ENCODE results near the gene GCGR.

Gene GCGR

DNA sequence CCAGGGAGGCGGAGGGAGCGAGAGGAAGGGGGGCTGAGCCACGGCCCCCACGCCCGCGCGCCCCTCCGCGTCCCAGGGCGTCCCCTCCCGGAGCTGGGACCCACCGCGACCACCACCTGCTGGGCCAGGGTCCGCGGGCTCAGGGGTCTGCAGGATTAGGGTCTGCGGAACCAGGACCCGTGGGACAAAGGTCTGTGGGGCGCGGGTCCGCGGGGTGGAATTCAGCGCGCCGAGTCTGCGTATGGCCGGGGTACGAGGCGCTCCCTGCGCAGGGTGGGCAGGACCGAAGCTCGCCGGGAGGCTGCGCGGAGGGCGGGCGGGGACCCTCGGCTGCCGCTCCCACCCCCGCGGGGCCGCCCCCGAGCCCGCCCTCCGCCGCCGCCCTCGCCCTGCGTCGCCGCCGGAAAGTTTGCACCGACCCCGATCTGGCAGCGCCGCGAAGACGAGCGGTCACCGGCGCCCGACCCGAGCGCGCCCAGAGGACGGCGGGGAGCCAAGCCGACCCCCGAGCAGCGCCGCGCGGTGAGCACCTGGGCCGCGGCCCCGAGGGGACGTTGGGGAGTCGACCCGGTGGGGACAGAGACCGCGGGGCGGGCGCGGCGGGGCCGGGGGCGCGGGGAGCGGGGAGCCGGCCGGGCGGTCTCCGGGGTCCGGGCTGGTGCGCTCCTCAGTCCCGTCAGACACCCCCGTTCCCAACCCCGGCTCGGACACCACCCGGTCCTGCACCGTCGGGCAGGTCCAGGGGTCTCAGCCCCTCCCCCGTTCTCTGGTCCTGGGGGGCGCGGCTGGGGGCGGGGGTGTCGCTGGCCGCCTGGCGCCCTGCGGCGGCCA lies at the start of gene GCGR:
GCGR (plus strand) TSS at position 423 of the 831 bp plus-strand sequence. CDS start 4,869 bp downstream, outside the sequence.
- no peak for DNase-seq (ENCODE audit: low read depth in 2 of 2)

GRCh38 chr17:81792675-81793615 lies 11.0 kb upstream of the GCGR start:
- no peak for DNase-seq (ENCODE audit: low read depth in 2 of 2)

DNA sequence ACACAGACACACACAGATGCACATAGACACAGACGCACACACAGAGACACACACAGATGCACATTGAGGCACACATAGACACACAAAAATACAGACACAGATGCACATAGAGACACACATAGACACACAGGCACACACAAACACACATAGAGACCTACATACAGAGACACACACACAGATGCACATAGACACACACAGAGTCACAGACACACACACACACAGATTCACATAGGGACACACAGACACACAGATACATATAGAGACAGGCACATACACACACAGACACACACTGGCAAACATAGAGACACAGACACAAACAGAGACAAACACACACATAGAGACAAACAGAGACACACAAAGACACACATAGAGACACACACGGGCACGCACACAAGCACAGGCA lies 9.9 kb upstream of the GCGR start:
- DNase-seq (ENCODE audit: low read depth in 2 of 2) = no peak

DNA sequence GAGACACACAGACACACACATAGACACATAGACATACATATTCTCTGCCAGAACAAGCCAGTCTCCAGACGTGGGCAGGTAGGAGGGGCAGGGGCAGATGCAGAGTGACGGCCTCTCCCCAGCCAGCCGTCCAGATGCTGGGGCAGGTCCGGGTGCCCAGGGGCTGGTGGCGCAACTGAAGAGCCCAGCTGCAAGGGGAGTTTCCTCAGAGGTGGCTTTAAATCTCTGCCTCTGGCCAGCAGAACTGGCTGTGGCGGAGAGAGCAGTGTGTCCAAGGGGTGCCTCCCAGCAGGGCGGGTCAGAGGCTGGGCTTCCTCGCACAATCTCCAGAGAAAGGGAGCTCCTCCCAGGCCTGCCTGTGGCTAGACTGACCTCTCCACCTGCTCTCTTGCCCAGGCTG lies 9.4 kb upstream of the GCGR start:
- DNase-seq (ENCODE audit: low read depth in 2 of 2) = no peak

GRCh38 chr17:81801327-81801726 lies 2.6 kb upstream of the GCGR start:
- no peak for DNase-seq (ENCODE audit: low read depth in 2 of 2)

DNA sequence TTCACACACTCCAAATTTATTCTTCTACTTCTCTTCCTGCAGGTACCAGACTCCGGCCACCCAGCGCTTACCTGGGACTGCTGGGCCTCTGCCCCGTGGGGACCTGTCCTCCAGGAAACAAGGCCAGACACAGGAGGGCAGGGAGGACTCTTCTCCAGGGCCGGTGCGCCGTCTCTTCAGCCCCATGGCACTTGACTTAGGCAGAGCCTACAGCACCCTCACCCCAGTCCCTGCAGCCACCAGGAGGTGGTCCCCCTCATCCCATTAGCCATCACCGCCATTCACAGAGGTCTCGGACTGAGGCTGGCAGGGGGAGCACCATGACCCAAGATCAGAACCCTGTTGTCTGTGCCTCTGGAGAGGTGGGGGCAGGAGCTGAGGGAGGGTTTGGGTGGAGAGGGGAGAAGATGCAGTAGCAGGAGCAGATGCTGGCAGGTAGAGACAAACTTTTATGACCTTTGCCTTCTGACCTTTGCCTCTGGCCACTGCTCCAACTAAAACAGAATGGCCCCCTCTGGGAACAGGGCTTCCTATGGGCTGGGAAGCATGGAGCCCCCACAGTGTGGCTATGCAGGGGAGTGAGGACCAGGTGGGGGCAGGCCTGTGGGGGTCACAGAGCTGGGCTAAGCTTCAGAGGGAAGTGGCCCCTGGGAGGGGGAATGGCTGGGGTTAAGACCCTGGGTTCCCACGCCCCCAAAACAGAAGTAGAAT lies 1.7 kb upstream of the GCGR start:
- no peak for DNase-seq (ENCODE audit: low read depth in 2 of 2)

DNA sequence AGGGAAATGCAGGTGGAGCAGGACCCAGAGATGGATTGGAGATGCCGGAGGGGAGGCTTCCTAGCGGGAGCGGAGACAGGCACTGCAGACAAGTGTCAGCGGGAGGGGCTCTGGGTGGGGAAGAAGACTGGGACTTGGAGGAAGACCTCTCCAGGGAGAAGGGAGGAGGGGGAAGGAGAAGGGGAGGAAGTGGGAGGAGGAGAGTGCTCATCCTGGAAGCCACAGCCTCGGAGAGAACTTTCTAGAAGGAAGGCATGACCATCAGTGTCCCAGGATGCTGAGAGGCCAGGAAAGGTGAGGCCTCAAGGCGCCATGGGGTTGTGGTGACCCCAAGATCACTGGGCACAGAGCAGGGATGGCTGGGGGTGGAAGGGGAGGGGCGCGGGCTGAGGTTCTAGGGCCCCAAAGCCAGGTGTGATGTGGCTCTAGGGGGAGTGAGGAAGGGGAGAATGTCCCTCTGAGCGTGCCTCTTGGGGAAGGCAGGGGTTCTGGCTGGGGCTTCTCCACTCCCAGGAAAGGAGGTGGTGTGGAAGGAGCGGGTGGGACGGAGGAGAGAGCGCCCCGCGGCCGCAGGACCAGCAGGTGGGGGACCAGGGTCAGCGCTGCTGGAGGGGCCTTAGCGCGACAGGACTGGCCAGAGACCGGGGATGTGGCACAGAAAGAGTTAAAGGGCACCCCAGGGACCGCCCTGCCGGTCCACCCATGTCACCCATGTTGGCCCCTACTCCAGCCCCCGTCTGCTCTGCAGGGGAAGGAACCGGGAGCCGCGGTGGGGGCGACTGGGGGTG lies 900 bp upstream of the GCGR start:
- DNase-seq (ENCODE audit: low read depth in 2 of 2) = no peak

- DNase-seq (ENCODE audit: low read depth in 2 of 2) = no peak
Measured at GRCh38 chr17:81804559-81805399, 829 bp downstream of the GCGR start.

DNA sequence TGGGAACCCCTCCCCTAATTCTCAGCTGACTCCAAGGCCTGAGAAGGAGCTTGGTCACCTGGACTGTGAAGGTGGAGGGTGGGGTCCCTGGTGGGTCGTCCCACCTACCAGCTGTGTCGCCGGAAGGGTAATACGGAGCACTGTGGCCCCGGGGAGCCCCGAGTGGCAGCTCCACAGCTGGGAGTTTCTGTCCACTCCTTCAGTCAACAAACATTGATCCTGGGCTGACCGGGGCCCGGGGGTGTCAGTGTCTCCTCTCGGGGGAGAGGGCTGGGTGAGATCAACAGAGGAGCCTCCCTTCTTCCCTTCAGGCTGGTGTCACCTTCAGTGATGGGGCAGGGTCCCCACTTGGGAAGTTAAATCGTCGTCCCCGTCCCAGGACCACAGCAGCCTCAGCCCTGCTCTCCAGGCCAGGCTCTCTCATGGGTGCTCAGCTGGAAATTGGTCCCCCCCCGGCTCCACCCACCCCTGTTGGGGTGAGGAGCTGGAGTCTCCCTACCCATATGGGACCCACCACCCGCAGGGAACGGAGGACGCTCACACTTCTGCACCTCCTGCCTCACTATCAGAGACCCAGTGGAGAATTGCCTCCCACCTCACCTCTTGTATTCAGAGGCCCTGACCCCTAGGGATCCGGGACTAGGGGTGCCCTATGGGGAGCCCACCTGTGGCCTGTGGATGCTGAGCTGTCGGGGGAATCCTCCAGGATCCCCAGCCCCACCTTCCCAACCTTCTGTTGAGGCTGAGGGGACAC lies 1.9 kb downstream of the GCGR start:
- no peak for DNase-seq (ENCODE audit: low read depth in 2 of 2)

- no peak for DNase-seq (ENCODE audit: low read depth in 2 of 2)
Measured at GRCh38 chr17:81806461-81807209, 2.7 kb downstream of the GCGR start.

- DNase-seq (ENCODE audit: low read depth in 2 of 2) = no peak
Measured at GRCh38 chr17:81807210-81807719, 3.3 kb downstream of the GCGR start.

DNA sequence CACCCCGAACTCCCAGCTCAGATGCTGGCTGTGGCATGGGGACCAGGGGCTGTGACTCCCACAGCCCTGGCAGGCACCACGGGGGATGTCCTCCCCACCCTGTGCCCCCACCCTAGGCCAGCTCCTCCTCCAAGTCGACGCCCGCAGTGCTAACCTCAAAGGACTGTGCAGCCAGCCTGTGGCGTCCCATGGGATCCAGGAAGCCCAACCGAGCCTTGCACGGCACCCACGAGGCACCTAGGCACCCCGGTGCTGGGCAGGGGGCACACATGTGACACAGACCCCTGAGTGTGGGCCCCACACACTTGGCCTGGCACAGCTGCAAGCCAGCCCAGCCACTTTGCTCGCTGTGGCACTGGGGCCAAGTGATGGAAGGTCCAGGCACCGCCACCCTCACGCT lies 3.9 kb downstream of the GCGR start:
- no peak for DNase-seq (ENCODE audit: low read depth in 2 of 2)

DNA sequence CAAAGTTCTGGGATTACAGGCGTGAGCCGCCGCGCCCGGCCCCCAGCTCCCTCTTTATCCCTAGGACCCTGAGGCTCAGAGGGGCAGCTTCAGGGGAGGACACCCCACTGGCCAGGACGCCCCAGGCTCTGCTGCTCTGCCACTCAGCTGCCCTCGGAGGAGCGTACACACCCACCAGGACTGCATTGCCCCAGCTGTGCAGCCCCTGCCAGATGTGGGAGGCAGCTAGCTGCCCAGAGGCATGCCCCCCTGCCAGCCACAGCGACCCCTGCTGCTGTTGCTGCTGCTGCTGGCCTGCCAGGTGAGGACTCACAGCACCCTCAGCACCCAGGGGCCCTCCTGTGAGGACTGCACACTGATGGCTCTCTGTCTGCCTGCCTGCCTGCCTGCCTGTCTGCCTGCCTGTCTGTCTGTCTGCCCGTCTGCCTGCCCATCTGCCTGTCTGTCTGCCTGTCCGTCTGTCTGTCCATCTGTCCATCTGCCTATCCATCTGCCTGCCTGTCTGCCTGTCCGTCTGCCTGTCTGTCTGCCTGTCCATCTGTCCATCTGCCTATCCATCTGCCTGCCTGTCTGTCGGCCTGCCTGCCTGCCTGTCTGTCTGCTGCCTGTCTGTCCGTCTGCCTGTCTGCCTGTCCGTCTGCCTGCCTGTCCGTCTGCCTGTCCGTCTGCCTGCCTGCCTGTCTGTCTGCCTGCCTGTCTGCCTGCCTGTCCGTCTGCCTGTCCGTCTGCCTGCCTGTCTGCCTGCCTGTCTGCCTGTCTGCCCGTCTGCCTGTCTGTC lies 5.0 kb downstream of the GCGR start:
- DNase-seq (ENCODE audit: low read depth in 2 of 2) = no peak

- DNase-seq (ENCODE audit: low read depth in 2 of 2) = no peak
Measured at GRCh38 chr17:81809556-81809998, 5.6 kb downstream of the GCGR start.

DNA sequence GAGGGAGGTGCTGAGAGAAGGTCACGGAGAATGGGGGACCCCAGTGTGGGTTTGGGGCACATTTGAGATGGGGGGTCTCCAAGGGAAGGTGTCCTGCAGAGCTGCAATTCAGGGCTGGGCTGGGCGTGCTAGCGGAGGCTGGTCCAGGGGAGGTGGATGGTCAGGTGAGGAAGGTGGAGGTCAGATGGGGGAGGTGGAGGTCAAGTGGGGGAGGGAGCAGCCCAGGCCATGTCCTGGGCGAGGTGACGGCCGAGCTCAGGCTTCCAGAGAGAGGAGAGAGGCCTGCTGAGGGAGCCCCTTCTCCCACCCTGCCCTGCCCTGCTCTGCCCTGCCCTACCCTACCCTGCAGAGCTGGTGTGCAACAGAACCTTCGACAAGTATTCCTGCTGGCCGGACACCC lies 6.5 kb downstream of the GCGR start:
- DNase-seq (ENCODE audit: low read depth in 2 of 2) = no peak

DNA sequence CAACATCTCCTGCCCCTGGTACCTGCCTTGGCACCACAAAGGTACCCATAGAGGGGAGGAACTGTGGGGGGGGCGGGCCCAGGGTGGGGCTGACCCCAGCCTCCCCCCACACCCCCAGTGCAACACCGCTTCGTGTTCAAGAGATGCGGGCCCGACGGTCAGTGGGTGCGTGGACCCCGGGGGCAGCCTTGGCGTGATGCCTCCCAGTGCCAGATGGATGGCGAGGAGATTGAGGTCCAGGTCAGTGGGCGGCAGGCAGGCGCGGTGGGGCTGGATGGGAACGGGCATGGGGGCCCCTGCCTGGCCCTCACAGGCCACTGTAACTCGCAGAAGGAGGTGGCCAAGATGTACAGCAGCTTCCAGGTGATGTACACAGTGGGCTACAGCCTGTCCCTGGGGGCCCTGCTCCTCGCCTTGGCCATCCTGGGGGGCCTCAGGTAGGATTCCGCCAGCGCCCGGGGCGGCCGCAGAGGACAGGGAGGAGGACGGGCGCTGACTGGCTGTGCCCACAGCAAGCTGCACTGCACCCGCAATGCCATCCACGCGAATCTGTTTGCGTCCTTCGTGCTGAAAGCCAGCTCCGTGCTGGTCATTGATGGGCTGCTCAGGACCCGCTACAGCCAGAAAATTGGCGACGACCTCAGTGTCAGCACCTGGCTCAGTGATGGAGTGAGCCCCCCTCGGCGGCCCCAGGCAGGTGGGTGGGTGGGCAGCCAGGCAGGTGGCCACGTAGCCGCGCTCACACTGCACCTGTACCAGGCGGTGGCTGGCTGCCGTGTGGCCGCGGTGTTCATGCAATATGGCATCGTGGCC lies 7.1 kb downstream of the GCGR start:
- DNase-seq (ENCODE audit: low read depth in 2 of 2) = no peak
